NCI-H2081 treated with DMSO at 0.1 percent for 48 hours (cell line): ENCODE measurements around the gene IHH.

Source experiments
- DNase-seq: peaks from one replicate; lab custom pipeline; 2025; lab: John Stamatoyannopoulos, UW

The IHH gene

GRCh38 chr2:219038600-219038999, 22.1 kb downstream of the IHH start:
- DNase-seq = no peak

- no peak for DNase-seq
Measured at GRCh38 chr2:219037783-219038499, 22.8 kb downstream of the IHH start.

GRCh38 chr2:219035942-219036341, 24.8 kb downstream of the IHH start:
- DNase-seq = no peak

- no peak for DNase-seq
Measured at GRCh38 chr2:219034823-219035222, 25.9 kb downstream of the IHH start.

- no peak for DNase-seq
Measured at GRCh38 chr2:219032051-219032745, 28.5 kb downstream of the IHH start.

GRCh38 chr2:219031005-219031738, 29.5 kb downstream of the IHH start:
- DNase-seq = no peak

- no peak for DNase-seq
Measured at GRCh38 chr2:219030177-219030940, 30.4 kb downstream of the IHH start.

- DNase-seq = no peak
Measured at GRCh38 chr2:219029829-219030165, 30.9 kb downstream of the IHH start.

GRCh38 chr2:219028996-219029828, 31.5 kb downstream of the IHH start:
- DNase-seq = no peak

- no peak for DNase-seq
Measured at GRCh38 chr2:219028141-219028540, 32.6 kb downstream of the IHH start.

- no peak for DNase-seq
Measured at GRCh38 chr2:219027511-219028055, 33.1 kb downstream of the IHH start.

GRCh38 chr2:219026946-219027345, 33.8 kb downstream of the IHH start:
- no peak for DNase-seq

- no peak for DNase-seq
Measured at GRCh38 chr2:219025637-219026585, 34.8 kb downstream of the IHH start.

GRCh38 chr2:219024059-219024458, 36.7 kb downstream of the IHH start:
- DNase-seq = no peak

- no peak for DNase-seq
Measured at GRCh38 chr2:219023045-219023605, 37.6 kb downstream of the IHH start.

- DNase-seq = no peak
Measured at GRCh38 chr2:219022616-219023015, 38.1 kb downstream of the IHH start.

- no peak for DNase-seq
Measured at GRCh38 chr2:219022041-219022440, 38.7 kb downstream of the IHH start.

- DNase-seq = no peak
Measured at GRCh38 chr2:219021591-219021990, 39.1 kb downstream of the IHH start.

- DNase-seq = no peak
Measured at GRCh38 chr2:219020604-219021365, 39.9 kb downstream of the IHH start.
